K562 (cell line): Measurements from ENCODE around the gene CEP72. TPM values are rescaled to one million over a fixed set of nuclear protein-coding genes. Genes with fewer than 3 reads are reported as not detected.

Source experiments
- ATAC-seq: fragments of 200-7000 bp; cut with Tn5 transposase; 3 replicates; pipeline ENCODE4 v1.9.1; 2020; ENCODE audit warnings: moderate library complexity
- BruUV-seq: library from RNA; stranded (reverse); fragments of 400-500 nt; replicated peaks from 2 replicates; lab custom pipeline; 2021; lab: Mats Ljungman, UMichigan
- CTCF ChIA-PET: fragments of 300-600 bp; formaldehyde crosslinking; extraction: SDS; loops from one replicate; lab custom pipeline; 2021; ENCODE audit warnings: low intra/inter-chr PET ratio; lab: Yijun Ruan, JAX
- POLR2A ChIA-PET: fragments of 300-600, 350-650 bp; sonication (Branson Sonifier 250); formaldehyde crosslinking; extraction: SDS; loops from one replicate; lab custom pipeline; 2021; ENCODE audit warnings: antibody characterized with exemption, inconsistent platforms; lab: Yijun Ruan, JAX
- DNase-seq, 4 experiments: peaks; one replicate each; pipeline versions ENCODE4 v3.0.0 to v3.0.0-alpha.2; 2011 to 2018; ENCODE audit warnings: low spot score in 3 of 4, mixed read lengths in 3 of 4; ENCODE audit errors: extremely low read depth in 1 of 4
- FAIRE-seq: peaks from 2 replicates; lab custom pipeline; 2011; peaks lifted over from hg19 to GRCh38; lab: Jason Lieb, UNC
- H2AFZ ChIP-seq: 2 replicates; pipeline ENCODE4 v1.6.0; 2011; ENCODE audit warnings: low read depth, low read length, control low read depth, inconsistent platforms
- H3K27ac ChIP-seq: fragments of 200-600 bp; 3 replicates; pipeline ENCODE4 v1.8.0; 2011; ENCODE audit warnings: low read depth, mild to moderate bottlenecking, control low read depth, inconsistent platforms, low read length, moderate library complexity, mixed read lengths; ENCODE audit errors: extremely low read depth
- H3K27me3 ChIP-seq, 2 experiments: fragments of 300-600 bp in 1 of 2; 2 replicates in 1 of 2; 3 replicates in 1 of 2; pipeline versions ENCODE4 v1.6.0 to v1.8.0; 2011; ENCODE audit warnings: inconsistent platforms in 2 of 2, low read length in 2 of 2, mild to moderate bottlenecking in 1 of 2, mixed read lengths in 1 of 2, moderate library complexity in 1 of 2; ENCODE audit not compliant: control insufficient read depth in 2 of 2, insufficient read depth in 2 of 2
- H3K36me3 ChIP-seq: fragments of 300-600 bp; 3 replicates; pipeline ENCODE4 v1.8.0; 2011; ENCODE audit warnings: mild to moderate bottlenecking, low read length, inconsistent platforms; ENCODE audit not compliant: control insufficient read depth, insufficient read depth
- H3K4me1 ChIP-seq, 2 experiments: fragments of 200-600 bp in 1 of 2; replicated peaks in 1 of 2; 2 replicates in 1 of 2; 3 replicates in 1 of 2; pipeline versions ENCODE4 v1.5.1 to v1.8.0; 2011; ENCODE audit warnings: inconsistent platforms in 2 of 2, low read length in 2 of 2, mild to moderate bottlenecking in 1 of 2, mixed read lengths in 1 of 2, moderate library complexity in 1 of 2; ENCODE audit not compliant: control insufficient read depth in 2 of 2, insufficient read depth in 2 of 2
- H3K4me2 ChIP-seq: 2 replicates; pipeline ENCODE4 v1.6.1; 2011; ENCODE audit warnings: low read length, control low read depth, inconsistent platforms, mixed read lengths; ENCODE audit not compliant: insufficient read depth
- H3K4me3 ChIP-seq: fragments of 200-600 bp; sonication (generic), shearing (Covaris generic); 2 replicates; pipeline ENCODE4 v1.5.1; 2016; ENCODE audit warnings: control low read depth, inconsistent platforms
- H3K79me2 ChIP-seq: fragments of 200-600 bp; 3 replicates; pipeline ENCODE4 v1.8.0; 2011; ENCODE audit warnings: low read length, inconsistent platforms; ENCODE audit not compliant: control insufficient read depth, insufficient read depth
- H3K9ac ChIP-seq, 2 experiments: 2 replicates each; pipeline versions ENCODE4 v1.6.0 to v1.6.1; 2011; ENCODE audit warnings: low read depth in 2 of 2, low read length in 2 of 2, control low read depth in 1 of 2, inconsistent platforms in 1 of 2, mild to moderate bottlenecking in 1 of 2, mixed read lengths in 1 of 2; ENCODE audit not compliant: insufficient read depth in 1 of 2
- H3K9me1 ChIP-seq: one replicate; pipeline ENCODE4 v1.6.0; 2011; ENCODE audit warnings: inconsistent platforms, mild to moderate bottlenecking, low read length, moderate library complexity; ENCODE audit not compliant: control insufficient read depth, insufficient read depth
- H3K9me3 ChIP-seq: replicated peaks from 2 replicates; pipeline ENCODE4 v1.5.1; 2011; ENCODE audit warnings: low read depth, low read length, inconsistent platforms; ENCODE audit not compliant: control insufficient read depth, insufficient read depth
- H4K20me1 ChIP-seq: replicated peaks from 2 replicates; pipeline ENCODE4 v1.6.1; 2011; ENCODE audit warnings: low read length, inconsistent platforms, mixed read lengths; ENCODE audit not compliant: control insufficient read depth, insufficient read depth
- ESRRB ChIP-seq: fragments of 250-450 bp; sonication (Bioruptor Pico); IDR thresholded peaks from 2 replicates; pipeline ENCODE4 v1.5.0; 2020; ENCODE audit warnings: mild to moderate bottlenecking, moderate library complexity, borderline replicate concordance
- FOXJ2 ChIP-seq: fragments of 200-800 bp; sonication (Bioruptor generic); IDR thresholded peaks from 2 replicates; pipeline ENCODE4 v1.6.1; 2016; ENCODE audit warnings: missing genetic modification characterization, missing compliant biosample characterization
- FOXJ3 ChIP-seq: sonication (generic); formaldehyde crosslinking; IDR thresholded peaks from 2 replicates; pipeline ENCODE4 v1.4.0; 2020; ENCODE audit warnings: mild to moderate bottlenecking, missing genetic modification reagents
- FOXK1 ChIP-seq: sonication (generic); formaldehyde crosslinking; IDR thresholded peaks from 2 replicates; pipeline ENCODE4 v1.8.0; 2022; ENCODE audit warnings: missing genetic modification reagents, mild to moderate bottlenecking, borderline replicate concordance
- FOXP4 ChIP-seq: sonication (generic); formaldehyde crosslinking; IDR thresholded peaks from 2 replicates; pipeline ENCODE4 v1.8.0; 2022; ENCODE audit warnings: mild to moderate bottlenecking, missing genetic modification reagents, borderline replicate concordance
- HDGF ChIP-seq: fragments of 450-650 bp; IDR thresholded peaks from 2 replicates; pipeline ENCODE4 v1.6.1; 2016
- HMBOX1 ChIP-seq: sonication (generic); IDR thresholded peaks from 2 replicates; pipeline ENCODE4 v1.6.1; 2016
- HMGN3 ChIP-seq: IDR thresholded peaks from 2 replicates; pipeline ENCODE4 v1.6.1; 2011; ENCODE audit warnings: borderline replicate concordance, low read depth, mild to moderate bottlenecking, mixed read lengths, low read length; ENCODE audit not compliant: insufficient read length; ENCODE audit errors: extremely low read depth
- KDM1A ChIP-seq, 2 experiments: fragments of 450-650 bp; IDR thresholded peaks; 2 replicates each; pipeline ENCODE4 v1.6.1; 2016; ENCODE audit warnings: mild to moderate bottlenecking in 2 of 2
- MXI1 ChIP-seq: IDR thresholded peaks from 2 replicates; pipeline ENCODE4 v1.6.1; 2011; ENCODE audit warnings: low read depth, mild to moderate bottlenecking, improper control_type of control experiment, low read length
- NFIC ChIP-seq: fragments of 450-650 bp; IDR thresholded peaks from 2 replicates; pipeline ENCODE4 v1.6.1; 2017; ENCODE audit warnings: mild to moderate bottlenecking, inconsistent platforms
- NR4A1 ChIP-seq, 2 experiments: fragments of 250-450 bp in 1 of 2; fragments of 450-650 bp in 1 of 2; sonication (Bioruptor Pico) in 1 of 2; IDR thresholded peaks; 2 replicates each; pipeline versions ENCODE4 v1.4.0 to v1.6.1; 2016 to 2020; ENCODE audit warnings: mild to moderate bottlenecking in 2 of 2, missing compliant biosample characterization in 1 of 2, missing genetic modification characterization in 1 of 2, moderate library complexity in 1 of 2
- POLR2A ChIP-seq: fragments of 450-650 bp; conservative IDR thresholded peaks from 2 replicates; pipeline ENCODE4 v1.6.1; 2016
- POLR2G ChIP-seq: fragments of 200-400 bp; formaldehyde crosslinking; IDR thresholded peaks from 2 replicates; pipeline ENCODE4 v1.6.1; 2017; ENCODE audit warnings: low read depth, mild to moderate bottlenecking, antibody characterized with exemption, low read length, moderate library complexity
- SLC30A9 ChIP-seq: fragments of 250-450 bp; sonication (Bioruptor Pico); IDR thresholded peaks from 2 replicates; pipeline ENCODE4 v1.8.0; 2022; ENCODE audit warnings: mild to moderate bottlenecking, moderate library complexity
- SMAD1 ChIP-seq: fragments of 150-350 bp; IDR thresholded peaks from 2 replicates; pipeline ENCODE4 v1.6.1; 2014; ENCODE audit warnings: low read length, low read depth; ENCODE audit not compliant: partially characterized antibody
- ZNF316 ChIP-seq: fragments of 450-650 bp; IDR thresholded peaks from 2 replicates; pipeline ENCODE4 v1.6.1; 2016
- ZNF644 ChIP-seq: fragments of 200-800 bp; sonication (Bioruptor generic); IDR thresholded peaks from 2 replicates; pipeline ENCODE4 v1.6.1; 2016; ENCODE audit warnings: low read depth, missing genetic modification characterization, missing compliant biosample characterization
- ZNF764 ChIP-seq: fragments of 250-450 bp; sonication (Bioruptor Pico); IDR thresholded peaks from 2 replicates; pipeline ENCODE4 v1.4.0; 2020; ENCODE audit warnings: low read depth, mild to moderate bottlenecking, moderate library complexity
- ZNF830 ChIP-seq: fragments of 250-450 bp; sonication (Bioruptor Pico); IDR thresholded peaks from 2 replicates; pipeline ENCODE4 v1.5.0; 2021; ENCODE audit warnings: mild to moderate bottlenecking
- WGBS: fragments of 100-300 bp; shearing (Covaris generic); methylation state at CpG from one replicate; pipeline ENCODE4 v1.1.6; 2016; ENCODE audit warnings: low coverage, mixed read lengths; ENCODE audit not compliant: insufficient coverage; ENCODE audit errors: missing lambda C conversion rate; 5-methylcytosine and 5-hydroxymethylcytosine counted together
- in situ Hi-C: fragments of 300-500 bp; cut with MboI; formaldehyde crosslinking; loops from 4 replicates; pipeline ENCODE4 v1.15.0; 2018; ENCODE audit warnings: inconsistent platforms, mixed read lengths
- intact Hi-C: fragments of 100-400 bp; cut with micrococcal nuclease; formaldehyde crosslinking; loops from 2 replicates; pipeline ENCODE4 v1.14.2; 2022
- polyA plus RNA-seq, 8 experiments: library from polyadenylated mRNA; depleted of rRNA in 4 of 8; stranded (reverse) in 5 of 8; unstranded in 3 of 8; fragments of >200 nt; fragmentation: Nextera tagmentation in 2 of 8; fragmentation: Illumina TruSeq in 1 of 8; extraction: Ambion mirVana in 2 of 8; extraction: Trizol in 1 of 8; gene quantifications; 2 replicates each; pipeline versions ENCODE4 v1.2.1 to v1.2.3, GENCODE V29; 2011 to 2014; ENCODE audit warnings: inconsistent platforms in 1 of 8, missing spikeins in 1 of 8
- total RNA-seq, 7 experiments: library from RNA; depleted of rRNA in 6 of 7; stranded (reverse); fragments of >200 nt in 6 of 7; fragmentation: Illumina TruSeq in 2 of 7; extraction: Trizol in 2 of 7; gene quantifications; 2 replicates each; pipeline versions ENCODE4 v1.2.1 to v1.2.3, GENCODE V29; 2011 to 2021; ENCODE audit warnings: low replicate concordance in 1 of 7

CEP72 gene
- total and polyA plus RNA-seq, 9 of the 15 experiments (the other 6 are each of a cell fraction or from before 2014, with no cell fraction given): 0.89 to 38.1 (median 14.2) TPM

DNA sequence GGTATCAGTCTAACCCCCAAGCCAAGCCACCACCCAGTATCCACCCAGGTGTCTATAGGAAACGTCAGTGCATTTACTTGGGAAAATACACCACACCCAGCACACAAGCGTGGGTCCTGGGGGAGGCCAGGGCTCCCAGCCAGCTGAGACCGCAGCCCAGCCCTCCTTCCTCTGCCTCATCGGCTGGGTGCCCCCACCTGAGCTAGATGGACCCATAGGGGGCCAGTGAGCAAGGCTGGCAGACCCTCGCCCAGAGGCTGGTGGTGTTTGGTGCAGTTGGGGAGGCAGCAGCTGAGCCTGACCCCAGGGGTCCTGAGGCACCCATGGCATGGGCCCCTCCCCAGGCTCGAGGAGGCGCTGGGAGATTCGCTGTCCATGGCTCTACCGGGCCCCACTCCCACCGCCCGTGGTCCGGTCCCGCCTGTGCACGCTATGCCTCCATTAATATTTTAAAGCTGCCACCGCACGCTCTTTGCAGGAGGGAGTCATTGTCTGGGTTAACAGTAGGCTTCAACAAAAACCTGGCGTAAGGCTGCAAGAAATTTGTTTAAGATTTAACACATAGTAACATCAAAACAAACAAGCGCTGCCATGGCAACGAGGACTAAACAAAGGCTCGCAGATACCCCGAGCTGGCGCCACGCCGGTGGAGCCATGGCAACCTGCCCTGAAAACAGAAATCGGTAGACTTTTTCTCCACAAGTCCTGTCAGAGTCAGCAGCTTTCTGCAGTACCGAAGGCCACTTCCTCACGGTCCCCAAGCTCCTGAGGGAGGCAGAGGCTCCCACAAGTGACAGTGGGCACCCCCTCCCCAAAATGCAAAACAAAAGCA, 60.4 kb downstream of the CEP72 start:
- H3K4me2 ChIP-seq: no peak overlapping the region
- no peaks in the 10 kb centered on the region for H3K9me3 ChIP-seq
- H3K27ac ChIP-seq: no peak overlapping the region
- POLR2A ChIA-PET: interaction anchor here (0.6 to 0.8 kb wide), 2 partner anchors 175 to 219 kb away, joined by 3 to 4 read pairs; no protein-coding TSS in a partner anchor
- BruUV-seq: no TSS peak
- intact Hi-C loops (loop anchor here (10.0 kb wide), 1 partner anchor 182 kb away; the partner anchor contains the start of gene ZDHHC11), in situ Hi-C loops (no loop called here)
- H3K4me1 ChIP-seq: peaks cover 4 to 80% of the 10 kb centered on the region in 2 experiments; a peak in 4 of 5 replicates
- no peaks in the 10 kb centered on the region for H3K27me3 ChIP-seq
- no peaks in the 10 kb centered on the region for H3K9me1 ChIP-seq
- CTCF ChIA-PET: interaction anchor here (2.3 kb wide), 1 partner anchor 230 kb away, joined by 12 read pairs; no protein-coding TSS in a partner anchor
- peaks cover 47% of the 10 kb centered on the region for H4K20me1 ChIP-seq
- WGBS: 9% methylated on average over 26 of the region's 27 CpGs
- no peaks in the 10 kb centered on the region for H3K79me2 ChIP-seq
- DNase-seq (peak in 3 of 4 experiments; percentile 49 to 52 (median 52)), FAIRE-seq (peak; percentile 64), ATAC-seq (0 out of 3 replicates have a peak, but pooled peaks have one; percentile 0)
- no peak overlapping the region for H3K4me3 ChIP-seq
- H3K36me3 ChIP-seq: peaks cover 6% of the 10 kb centered on the region; the same call in 2 of the 3 replicates
- H3K9ac ChIP-seq: peak overlapping the region in 1 of 2 experiments; percentile 68; a peak in 2 of 4 replicates
- no peak overlapping the region for H2AFZ ChIP-seq
- peak; percentile 32; the same call in 1 of the 2 replicates for TF ChIP-seq ESRRB
- TF ChIP-seq POLR2A: 0 out of 2 replicates have a peak, but pooled peaks have one; percentile 3
- TF ChIP-seq HDGF: no peak
- TF ChIP-seq FOXP4: peak; percentile 74; the same call in 1 of the 2 replicates
- TF ChIP-seq FOXJ2 (tag): peak; percentile 100
- peak; percentile 95 for TF ChIP-seq MXI1
- no peak for TF ChIP-seq ZNF316
- TF ChIP-seq NR4A1 (CRISPR knock-in tag; IDR thresholded peaks at IDR 0.05): 0 out of 2 replicates have a peak, but pooled peaks have one; percentile 22
- TF ChIP-seq NR4A1 (tag; IDR thresholded peaks at IDR 0.05): no peak
- TF ChIP-seq SLC30A9: no peak
- TF ChIP-seq FOXK1: 0 out of 2 replicates have a peak, but pooled peaks have one; percentile 42
- peak; percentile 38 for TF ChIP-seq SMAD1
- TF ChIP-seq ZNF644: no peak
- TF ChIP-seq ZNF764 (CRISPR knock-in tag): no peak
- TF ChIP-seq HMBOX1: no peak
- TF ChIP-seq ZNF830 (CRISPR knock-in tag): no peak
- no peak for TF ChIP-seq KDM1A (IDR thresholded peaks at IDR 0.05)
- peak; percentile 92 for TF ChIP-seq FOXJ3 (CRISPR knock-in tag)
- TF ChIP-seq NFIC: peak; percentile 10; the same call in 1 of the 2 replicates
- TF ChIP-seq POLR2G: peak; percentile 78
- TF ChIP-seq HMGN3: peak; percentile 25
